T-helper 22 cell (primary cell): ENCODE results near the gene SCAMP3.
A peak's percentile ranks its signal among the peaks of the same experiment; 100 is the strongest.
"Not testable (repeated sequence)": the region's sequence is repeated elsewhere in the genome, so short reads cannot be mapped to it uniquely, and the experiment has no call there.

Experiments
- DNase-seq: peaks from one replicate; pipeline ENCODE4 v3.0.0-alpha.2; 2020; ENCODE audit warnings: low read depth

SCAMP3 gene

DNA sequence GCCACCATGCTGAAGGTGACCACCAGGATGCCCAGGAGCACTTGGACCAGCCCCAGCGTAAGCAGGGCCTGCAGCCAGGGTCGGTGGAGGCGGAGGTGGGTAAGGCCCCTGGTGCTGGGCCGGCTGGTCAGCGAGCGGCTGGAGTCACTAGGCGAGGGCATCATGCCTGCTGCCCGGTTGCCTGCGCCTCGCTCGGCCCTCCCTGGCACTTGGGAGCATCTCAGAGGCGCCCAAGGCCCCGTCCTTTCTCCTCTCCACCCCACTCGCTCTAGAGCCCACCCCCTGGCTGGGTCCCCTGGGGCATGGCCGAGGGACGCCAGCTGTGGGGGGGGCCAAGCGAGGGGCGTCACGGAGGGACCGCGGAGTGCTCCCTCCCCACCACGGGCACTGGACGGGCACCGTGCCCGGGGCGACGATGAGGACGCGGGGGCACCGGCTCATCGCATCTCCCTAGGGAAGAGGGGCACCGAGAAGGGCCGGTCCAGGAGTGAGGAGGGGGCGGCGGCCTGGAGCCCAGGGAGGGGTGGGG lies 7.4 kb downstream of the SCAMP3 start:
- DNase-seq, result no peak

DNA sequence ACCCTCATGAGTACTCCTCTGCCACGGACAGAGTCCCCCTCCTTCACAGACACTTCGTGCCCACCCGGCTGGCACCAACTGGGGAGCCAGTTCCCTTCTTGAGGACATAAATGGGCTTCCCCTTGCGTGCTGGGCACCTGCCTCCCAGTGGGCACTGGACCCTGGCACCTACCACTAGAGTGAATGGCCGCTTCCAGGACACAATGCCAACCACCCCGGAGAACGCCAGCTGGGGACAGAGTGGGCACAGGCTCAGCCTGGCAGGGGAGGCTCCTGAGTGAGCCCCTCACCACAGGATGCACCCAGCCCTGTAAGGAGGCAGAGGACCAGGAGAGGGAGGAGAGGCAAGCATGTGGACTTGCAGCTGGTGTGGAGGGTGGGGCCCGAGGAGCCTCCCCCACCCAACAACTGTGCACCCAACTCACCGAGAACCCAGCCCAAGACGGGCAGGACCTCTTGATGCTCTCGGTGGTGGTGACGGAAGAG lies 7.9 kb downstream of the SCAMP3 start:
- no peak for DNase-seq

- no peak for DNase-seq
These were observed 8.4 kb downstream of the SCAMP3 start for GRCh38 chr1:155253797-155254196.

- no peak for DNase-seq
These were observed 9.0 kb downstream of the SCAMP3 start for GRCh38 chr1:155253208-155253607.

DNA sequence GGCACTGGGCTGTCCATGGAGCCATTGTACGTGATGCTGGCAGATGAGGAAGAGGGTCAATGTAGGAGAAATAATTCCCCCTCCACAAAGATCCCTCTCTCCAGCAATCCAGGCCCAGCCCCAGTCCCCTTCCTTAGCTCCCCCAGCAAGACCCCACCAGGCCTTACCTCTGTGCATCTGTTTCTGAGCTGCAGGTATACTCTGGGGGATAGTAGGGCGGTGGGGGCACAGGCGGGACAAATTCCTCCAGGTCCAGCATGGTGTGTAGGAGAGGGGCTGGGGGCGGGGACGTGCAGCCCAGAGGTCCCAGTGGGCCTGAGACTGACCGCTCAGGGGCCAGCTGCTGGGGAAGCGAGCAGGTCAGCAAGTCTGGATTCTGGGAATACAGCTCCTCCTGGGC lies 10.6 kb downstream of the SCAMP3 start:
- no peak for DNase-seq

- DNase-seq, result peak; percentile 83
These were observed 11.3 kb downstream of the SCAMP3 start for GRCh38 chr1:155250633-155251449.

- DNase-seq, result no peak
These were observed 11.9 kb downstream of the SCAMP3 start for GRCh38 chr1:155250246-155250632.

DNA sequence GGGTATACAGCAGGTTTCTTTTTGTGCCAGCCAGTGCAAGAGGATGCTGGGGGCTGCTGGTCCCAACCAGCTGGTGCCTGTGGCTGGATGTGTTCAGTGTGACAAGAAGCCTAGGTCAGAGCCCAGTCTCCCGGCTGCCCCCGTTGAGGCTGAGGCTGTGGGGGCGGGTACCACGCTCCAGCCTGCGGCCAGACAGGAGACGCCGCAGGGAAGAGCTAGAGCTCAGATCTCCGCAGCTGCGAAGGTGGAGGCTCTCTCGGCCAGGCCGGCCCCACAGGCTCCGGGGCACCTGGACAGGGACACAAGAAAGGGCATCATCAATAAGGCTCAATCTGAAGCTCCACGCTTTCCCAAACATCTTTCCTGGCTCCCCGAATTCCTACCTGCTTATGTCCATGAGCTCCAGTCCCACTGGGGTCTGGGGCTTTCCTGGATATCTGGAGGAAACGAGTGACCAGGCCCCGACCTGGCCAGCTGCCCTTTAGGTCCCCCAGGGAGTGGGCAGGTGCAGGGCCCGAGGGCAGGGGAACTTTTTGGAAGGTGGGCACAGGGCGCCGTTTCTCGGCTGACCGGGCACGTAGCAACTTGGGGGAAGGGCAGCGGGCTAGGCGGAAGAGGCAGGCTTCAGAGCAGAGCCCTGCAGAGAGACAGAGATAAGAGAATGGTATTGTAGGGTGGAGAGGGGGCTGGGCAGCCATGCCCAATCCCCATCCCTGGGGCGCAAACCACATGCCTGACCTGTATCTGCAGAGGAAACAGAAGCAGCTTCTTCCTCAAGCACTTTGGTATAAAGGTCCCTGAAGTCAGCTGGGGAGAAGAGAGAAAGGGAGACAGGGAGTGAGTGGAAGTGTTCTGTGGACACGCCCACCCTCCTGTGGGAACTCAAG lies 14.2 kb downstream of the SCAMP3 start:
- no peak for DNase-seq

- not testable (repeated sequence) for DNase-seq
These were observed 15.4 kb downstream of the SCAMP3 start for GRCh38 chr1:155246796-155247195.

- no peak for DNase-seq
These were observed 17.0 kb downstream of the SCAMP3 start for GRCh38 chr1:155245163-155245524.

GRCh38 chr1:155244368-155245162 lies 17.6 kb downstream of the SCAMP3 start:
- peak; percentile 94 for DNase-seq

DNA sequence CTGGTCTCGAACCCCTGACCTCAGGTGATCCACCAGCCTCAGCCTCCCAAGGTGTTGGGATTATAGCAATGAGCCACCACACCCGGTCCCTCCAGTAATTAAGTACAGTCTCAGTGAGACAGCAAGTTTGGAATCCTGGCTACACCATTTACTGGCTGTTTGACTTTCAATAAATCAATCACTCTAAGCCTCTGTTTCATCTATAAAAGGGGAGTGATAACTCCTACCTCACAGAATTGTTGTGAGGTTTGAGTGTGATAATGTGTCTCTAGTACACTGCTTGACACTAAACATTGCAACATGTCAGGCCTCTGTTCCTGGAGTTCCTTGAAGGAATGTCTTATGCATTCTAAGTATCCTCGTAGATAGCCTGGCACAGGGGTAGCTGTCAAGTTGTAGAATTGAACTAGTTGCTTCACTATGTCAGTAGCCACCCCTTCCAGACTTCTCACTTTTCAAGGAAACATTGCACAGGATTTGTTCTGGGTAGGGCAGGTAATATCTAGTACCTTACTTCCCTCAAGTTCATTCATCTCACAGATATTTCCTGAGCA lies 19.3 kb downstream of the SCAMP3 start:
- DNase-seq, result no peak

GRCh38 chr1:155241841-155242264 lies 20.3 kb downstream of the SCAMP3 start:
- DNase-seq, result no peak

GRCh38 chr1:155241069-155241679 lies 21.0 kb downstream of the SCAMP3 start:
- DNase-seq, result peak; percentile 60

GRCh38 chr1:155236451-155236850 lies 25.7 kb downstream of the SCAMP3 start:
- DNase-seq, result no peak

GRCh38 chr1:155235375-155235774 lies 26.8 kb downstream of the SCAMP3 start:
- not testable (repeated sequence) for DNase-seq

- DNase-seq, result not testable (repeated sequence)
These were observed 28.7 kb downstream of the SCAMP3 start for GRCh38 chr1:155233502-155233901.

- DNase-seq, result not testable (repeated sequence)
These were observed 29.9 kb downstream of the SCAMP3 start for GRCh38 chr1:155232001-155232978.

GRCh38 chr1:155231302-155231701 lies 30.9 kb downstream of the SCAMP3 start:
- not testable (repeated sequence) for DNase-seq

- DNase-seq, result no peak
These were observed 34.1 kb downstream of the SCAMP3 start for GRCh38 chr1:155228096-155228427.
